DND-41 (cell line): ENCODE results near the gene MYO16.

Experiments used
- ATAC-seq: fragments of 200-7000 bp; cut with Tn5 transposase; 3 replicates; pipeline ENCODE4 v1.9.1; 2021; ENCODE audit warnings: low read depth; ENCODE audit not compliant: insufficient read depth
- DNase-seq: peaks from one replicate; pipeline ENCODE4 v3.0.0-alpha.2; 2020
- H2AFZ ChIP-seq: 2 replicates; pipeline ENCODE4 v1.6.0; 2012; ENCODE audit warnings: low read depth, low read length
- H3K27ac ChIP-seq: 2 replicates; pipeline ENCODE4 v1.5.1; 2012; ENCODE audit warnings: low read length, inconsistent platforms
- H3K27me3 ChIP-seq: fragments of 200-600 bp; sonication (generic); 2 replicates; pipeline ENCODE4 v1.6.0; 2012; ENCODE audit warnings: low read length, mild to moderate bottlenecking, inconsistent platforms; ENCODE audit not compliant: insufficient read depth, poor library complexity
- H3K36me3 ChIP-seq: 2 replicates; pipeline ENCODE4 v1.5.1; 2012; ENCODE audit warnings: low read length, inconsistent platforms; ENCODE audit not compliant: insufficient read depth
- H3K4me1 ChIP-seq: 2 replicates; pipeline ENCODE4 v1.5.1; 2012; ENCODE audit warnings: mild to moderate bottlenecking, low read length; ENCODE audit not compliant: insufficient read depth
- H3K4me2 ChIP-seq: 2 replicates; pipeline ENCODE4 v1.6.0; 2012; ENCODE audit warnings: mild to moderate bottlenecking, moderate library complexity, low read length, inconsistent platforms; ENCODE audit not compliant: insufficient read depth
- H3K4me3 ChIP-seq, 2 experiments: fragments of 200-600 bp in 1 of 2; shearing (Covaris generic) in 1 of 2; 2 replicates each; pipeline ENCODE4 v1.5.1; 2012 to 2016; ENCODE audit warnings: inconsistent platforms in 2 of 2, low read length in 2 of 2, mild to moderate bottlenecking in 2 of 2, low read depth in 1 of 2, moderate library complexity in 1 of 2
- H3K79me2 ChIP-seq: 2 replicates; pipeline ENCODE4 v1.6.0; 2012; ENCODE audit warnings: low read length, inconsistent platforms; ENCODE audit not compliant: insufficient read depth
- H3K9ac ChIP-seq: 2 replicates; pipeline ENCODE4 v1.6.0; 2012; ENCODE audit warnings: low read depth, mild to moderate bottlenecking, inconsistent platforms, low read length, moderate library complexity
- H3K9me3 ChIP-seq: 2 replicates; pipeline ENCODE4 v1.5.1; 2012; ENCODE audit warnings: low read length, moderate library complexity, mild to moderate bottlenecking, inconsistent platforms; ENCODE audit not compliant: insufficient read depth, severe bottlenecking
- H4K20me1 ChIP-seq: 2 replicates; pipeline ENCODE4 v1.6.0; 2012; ENCODE audit warnings: low read length; ENCODE audit not compliant: insufficient read depth
- CTCF ChIP-seq: IDR thresholded peaks from 2 replicates; pipeline ENCODE4 v1.5.1; 2012; ENCODE audit warnings: borderline replicate concordance, low read length, moderate library complexity, mild to moderate bottlenecking; ENCODE audit not compliant: poor library complexity, severe bottlenecking; ENCODE audit errors: extremely low read depth
- EZH2 ChIP-seq: IDR thresholded peaks from 3 replicates; pipeline ENCODE4 v1.6.1; 2012; ENCODE audit warnings: borderline replicate concordance, low read depth, mild to moderate bottlenecking, moderate library complexity, low read length, inconsistent platforms; ENCODE audit not compliant: severe bottlenecking

The MYO16 gene

DNA sequence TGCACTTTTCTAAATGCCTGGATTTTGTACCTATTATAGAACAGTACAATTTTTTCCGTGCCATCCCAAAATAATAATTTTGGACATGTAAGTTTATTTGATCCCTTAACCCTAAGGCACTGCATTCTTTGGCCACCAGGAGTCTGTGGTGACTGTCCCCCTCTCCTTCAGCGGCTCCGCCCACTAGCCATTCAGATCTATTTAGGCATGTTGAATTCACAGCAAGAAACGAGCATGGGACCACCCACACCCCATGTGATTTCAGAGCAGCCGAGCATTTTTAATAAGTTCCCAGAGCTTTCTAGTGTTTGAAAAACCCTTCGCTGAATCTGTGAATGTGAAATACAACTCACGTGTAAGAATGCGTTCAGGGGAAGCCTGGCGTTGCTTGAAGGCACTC, 567.5 kb downstream of the MYO16 start:
- DNase-seq (no peak), ATAC-seq (no peak)
- TF ChIP-seq CTCF, result peak; percentile 19
- TF ChIP-seq EZH2, result no peak
- Histone ChIP-seq H2AFZ (no peak overlapping the region), H3K4me3 (no peak overlapping the region), H3K9me3 (no peaks in the 10 kb centered on the region), H3K4me2 (no peak overlapping the region), H3K27me3 (no peaks in the 10 kb centered on the region), H3K9ac (no peak overlapping the region), H3K79me2 (no peaks in the 10 kb centered on the region), H3K27ac (no peak overlapping the region), H4K20me1 (no peaks in the 10 kb centered on the region), H3K36me3 (no peaks in the 10 kb centered on the region), H3K4me1 (no peaks in the 10 kb centered on the region)

- H3K4me3 ChIP-seq, result no peak overlapping the region
- H4K20me1 ChIP-seq, result no peaks in the 10 kb centered on the region
- TF ChIP-seq EZH2 (no peak), CTCF (no peak)
- H3K27ac ChIP-seq, result no peak overlapping the region
- H3K4me2 ChIP-seq, result no peak overlapping the region
- H3K9me3 ChIP-seq, result no peaks in the 10 kb centered on the region
- no peaks in the 10 kb centered on the region for H3K27me3 ChIP-seq
- ATAC-seq (no peak), DNase-seq (no peak)
- no peaks in the 10 kb centered on the region for H3K79me2 ChIP-seq
- H3K9ac ChIP-seq, result no peak overlapping the region
- H3K36me3 ChIP-seq, result no peaks in the 10 kb centered on the region
- no peaks in the 10 kb centered on the region for H3K4me1 ChIP-seq
- no peak overlapping the region for H2AFZ ChIP-seq
Observed at GRCh38 chr13:109198585-109198984, 569.2 kb downstream of the MYO16 start.

DNA sequence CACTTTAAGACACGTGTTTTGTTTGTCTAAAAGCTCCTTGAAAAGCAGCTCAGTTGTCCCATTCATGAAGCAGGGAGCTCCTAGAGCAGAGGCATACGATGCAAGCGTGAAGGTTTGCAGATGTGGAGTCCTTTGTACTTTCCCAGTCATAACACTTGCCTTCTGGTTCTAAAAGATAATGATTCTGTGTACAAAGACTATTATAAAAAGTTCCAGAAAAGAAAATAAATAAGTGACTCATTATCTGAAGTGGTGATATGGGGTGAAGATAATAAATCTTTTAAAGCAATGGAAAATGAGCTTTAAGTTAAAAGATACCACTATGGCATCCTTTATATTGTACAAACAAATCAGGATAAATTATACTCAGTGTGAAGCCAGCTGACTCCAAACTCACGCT, 569.9 kb downstream of the MYO16 start:
- ATAC-seq (no peak), DNase-seq (no peak)
- Histone ChIP-seq H4K20me1 (no peaks in the 10 kb centered on the region), H3K4me3 (no peak overlapping the region), H3K4me2 (no peak overlapping the region), H3K9ac (no peak overlapping the region), H3K27ac (no peak overlapping the region), H3K36me3 (no peaks in the 10 kb centered on the region), H2AFZ (no peak overlapping the region), H3K27me3 (no peaks in the 10 kb centered on the region), H3K4me1 (no peaks in the 10 kb centered on the region), H3K9me3 (no peaks in the 10 kb centered on the region), H3K79me2 (no peaks in the 10 kb centered on the region)
- TF ChIP-seq EZH2, result no peak
- TF ChIP-seq CTCF, result no peak

DNA sequence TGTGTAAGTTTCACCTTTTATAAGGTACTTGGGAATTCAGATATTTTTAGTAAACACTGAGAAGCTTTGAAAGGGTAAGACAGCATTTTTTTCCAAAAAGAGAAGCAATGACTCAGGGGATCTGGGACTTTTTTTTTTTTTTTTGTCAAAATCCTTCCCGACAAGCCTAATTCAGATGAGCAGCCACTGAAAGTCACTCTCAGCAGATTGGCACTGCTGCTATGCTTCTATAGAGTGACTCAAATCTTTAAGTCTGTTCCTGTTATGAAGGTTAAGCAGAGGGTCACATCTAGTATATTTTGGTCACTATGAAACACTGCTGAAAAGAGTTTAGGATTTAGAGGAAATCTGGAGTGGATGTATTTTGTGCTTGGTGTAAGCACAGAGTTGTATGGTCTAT, 571.1 kb downstream of the MYO16 start:
- ATAC-seq, result no peak
- H3K9me3 ChIP-seq, result no peaks in the 10 kb centered on the region
- no peaks in the 10 kb centered on the region for H3K79me2 ChIP-seq
- H3K27ac ChIP-seq, result no peak overlapping the region
- no peak for TF ChIP-seq CTCF
- TF ChIP-seq EZH2, result no peak
- no peak overlapping the region for H2AFZ ChIP-seq
- H3K9ac ChIP-seq, result no peak overlapping the region
- DNase-seq, result no peak
- no peaks in the 10 kb centered on the region for H3K27me3 ChIP-seq
- no peak overlapping the region for H3K4me2 ChIP-seq
- no peaks in the 10 kb centered on the region for H3K4me1 ChIP-seq
- no peaks in the 10 kb centered on the region for H3K36me3 ChIP-seq
- no peaks in the 10 kb centered on the region for H4K20me1 ChIP-seq
- H3K4me3 ChIP-seq, result no peak overlapping the region
